DLD1 (cell line): Measurements from ENCODE around the gene FAM78B.

Experiments used
- in situ Hi-C: cut with HindIII; loops from 2 replicates; pipeline ENCODE4 v1.10.0; 2017; ENCODE audit warnings: low sequenced_read_pairs

FAM78B gene, protein sequence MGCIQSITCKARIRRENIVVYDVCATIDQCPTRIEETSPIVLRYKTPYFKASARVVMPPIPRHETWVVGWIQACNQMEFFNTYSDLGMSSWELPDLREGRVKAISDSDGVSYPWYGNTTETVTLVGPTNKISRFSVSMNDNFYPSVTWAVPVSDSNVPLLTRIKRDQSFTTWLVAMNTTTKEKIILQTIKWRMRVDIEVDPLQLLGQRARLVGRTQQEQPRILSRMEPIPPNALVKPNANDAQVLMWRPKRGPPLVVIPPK

DNA sequence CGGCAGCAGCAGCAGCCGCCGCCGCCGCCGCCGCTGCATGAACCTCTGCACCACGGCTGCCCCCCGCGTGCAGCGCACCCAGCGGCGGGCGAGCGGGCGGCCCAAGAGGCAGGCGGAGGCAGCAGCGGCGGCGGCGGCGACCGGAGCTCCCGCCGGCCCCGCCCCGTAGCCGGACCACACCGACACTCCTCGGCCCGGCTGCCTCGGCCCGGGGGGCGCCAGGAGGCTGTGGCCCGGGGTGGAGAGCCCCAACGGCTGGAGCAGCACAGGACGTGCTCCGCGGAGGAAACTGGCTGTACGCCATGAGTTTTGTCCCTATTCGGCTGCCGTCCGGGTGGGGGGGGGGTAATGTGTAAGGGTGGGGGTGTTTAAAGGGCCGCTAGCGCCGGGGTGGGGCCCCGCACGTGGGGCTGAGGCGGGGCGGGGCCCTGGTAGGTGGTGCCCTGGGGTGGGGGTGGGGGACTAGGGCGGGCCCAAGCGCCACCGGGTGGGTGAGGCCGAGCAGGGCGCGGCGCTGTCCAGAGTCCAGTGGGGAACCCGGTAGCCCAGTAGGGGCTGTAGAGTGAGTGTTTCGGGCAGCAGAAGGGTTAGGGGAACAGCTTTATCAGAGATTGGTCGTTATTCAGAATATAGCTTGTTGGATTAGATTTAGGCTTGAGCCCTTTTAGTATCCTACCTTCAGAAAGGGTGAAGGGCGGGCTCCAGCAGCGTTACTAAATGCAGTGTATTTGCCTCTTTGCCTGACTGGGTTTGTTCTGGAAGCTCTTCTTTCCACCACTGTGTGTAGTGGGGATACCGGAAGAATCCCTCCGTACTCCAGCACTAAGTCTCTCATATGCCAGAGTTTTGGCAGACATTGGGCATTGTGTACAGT, at the start of gene FAM78B:
Gene FAM78B, minus strand, starts transcription at position 304 of the 874 bp plus-strand sequence. CDS start 753 bp downstream, outside the sequence.
- in situ Hi-C loops = loop anchor here (25.0 kb wide), 1 partner anchor 205 kb away; no protein-coding TSS in a partner anchor

DNA sequence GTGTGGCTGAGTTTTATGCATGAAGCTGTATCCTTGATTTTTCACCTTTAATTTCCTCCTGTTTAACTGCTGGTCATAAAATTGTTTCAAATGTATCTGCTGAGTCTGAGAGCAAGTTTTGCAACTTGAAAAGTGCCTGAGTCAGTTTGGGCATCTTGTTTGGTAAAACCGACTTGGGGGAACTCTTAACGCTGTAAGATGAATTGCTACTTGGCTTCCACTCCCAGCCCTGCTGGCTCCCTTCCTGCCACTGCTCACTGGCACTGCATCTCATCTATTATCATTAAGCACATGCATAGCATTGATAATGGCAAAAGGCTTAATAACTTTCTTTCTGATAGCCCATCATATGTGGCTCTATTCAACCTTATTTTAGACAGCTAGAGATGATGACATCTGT, 35.7 kb upstream of the FAM78B start:
- in situ Hi-C loops = no loop called here

DNA sequence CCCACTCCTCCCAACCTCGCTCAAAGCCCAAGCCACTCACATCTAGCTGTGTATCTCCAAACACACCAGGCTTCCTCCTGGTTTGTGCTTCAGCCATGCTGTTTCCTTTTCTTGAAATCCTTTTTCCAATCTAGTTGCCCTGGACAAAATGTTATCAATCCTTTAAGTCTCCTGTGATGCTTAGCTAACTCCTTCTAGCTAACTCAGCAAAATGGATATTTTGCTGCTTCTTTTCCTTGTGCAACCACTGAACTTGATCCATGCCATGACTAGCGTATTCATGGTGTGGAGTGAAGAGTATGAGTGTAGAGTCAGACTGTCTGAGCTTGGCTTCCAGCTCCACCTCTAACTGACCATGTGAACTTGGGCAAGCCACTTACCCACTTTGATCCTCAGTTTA, 33.9 kb upstream of the FAM78B start:
- in situ Hi-C loops = no loop called here

DNA sequence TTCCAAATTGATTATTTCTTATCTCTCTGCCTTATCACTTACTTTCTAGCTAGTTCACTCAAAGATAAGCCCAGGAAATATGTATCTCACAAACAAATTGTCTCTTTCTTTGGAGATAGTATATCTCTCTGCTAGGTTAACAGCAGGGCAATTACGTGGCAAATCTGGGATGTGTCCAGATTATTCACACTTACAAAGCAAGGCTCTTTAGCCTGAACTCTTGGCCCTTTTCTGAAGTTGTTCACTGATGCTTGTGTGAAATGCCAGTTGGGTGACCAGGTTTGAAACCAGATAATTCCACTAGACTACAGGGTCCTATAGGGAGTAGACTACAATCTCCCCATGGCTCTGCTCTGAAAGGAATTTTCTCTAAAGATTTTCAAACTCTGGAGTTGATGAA, 30.8 kb upstream of the FAM78B start:
- in situ Hi-C loops = no loop called here

DNA sequence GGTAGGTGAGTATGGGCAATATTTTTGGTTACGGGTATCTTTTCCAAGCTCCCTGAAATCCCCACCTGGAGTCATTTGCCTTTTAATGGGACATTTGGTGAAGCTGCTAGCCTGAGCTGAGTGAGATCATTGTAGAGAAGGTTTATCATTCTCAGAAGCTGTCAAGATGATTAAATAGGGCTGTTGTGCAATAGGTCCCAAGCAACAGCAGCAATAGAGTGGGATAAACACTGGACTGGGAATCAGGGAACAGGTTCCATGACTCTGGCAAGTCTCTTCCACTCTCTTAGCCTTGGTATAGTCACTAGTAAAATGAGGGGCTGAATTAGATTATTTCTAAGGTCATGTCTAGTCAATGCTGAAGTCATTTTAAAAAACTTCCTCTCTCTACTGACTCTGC, 30.3 kb upstream of the FAM78B start:
- in situ Hi-C loops = no loop called here

DNA sequence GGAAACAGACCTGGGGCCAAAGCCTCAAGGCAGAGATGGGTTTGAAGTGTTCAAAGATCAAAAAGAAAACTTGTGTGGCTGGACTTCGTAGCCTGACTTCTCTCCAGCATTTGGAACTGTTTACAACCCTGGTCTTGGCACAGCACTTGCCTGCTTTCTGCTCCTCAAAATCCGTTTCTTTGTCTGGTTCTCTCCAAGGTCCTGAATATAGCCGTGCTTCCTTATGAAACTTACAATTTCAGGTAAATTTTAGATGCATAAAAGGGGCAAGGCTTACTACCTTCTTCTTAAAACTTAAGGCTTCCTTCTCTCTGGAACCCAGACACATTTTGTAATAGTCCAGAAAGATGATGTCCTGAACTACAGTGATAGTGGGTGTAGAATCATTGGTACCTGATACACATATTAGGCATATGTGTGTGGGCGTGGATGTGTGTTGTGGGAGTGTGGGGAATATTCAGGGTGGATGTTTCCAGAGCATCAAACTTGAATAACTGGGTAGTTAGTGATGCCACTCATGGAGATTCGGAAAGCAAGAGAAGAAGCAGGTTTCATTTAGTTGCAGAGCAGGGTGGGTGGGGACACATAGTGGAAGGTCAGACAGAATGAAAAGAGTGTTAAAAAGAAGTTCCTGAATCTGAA, 26.4 kb upstream of the FAM78B start:
- in situ Hi-C loops = no loop called here

DNA sequence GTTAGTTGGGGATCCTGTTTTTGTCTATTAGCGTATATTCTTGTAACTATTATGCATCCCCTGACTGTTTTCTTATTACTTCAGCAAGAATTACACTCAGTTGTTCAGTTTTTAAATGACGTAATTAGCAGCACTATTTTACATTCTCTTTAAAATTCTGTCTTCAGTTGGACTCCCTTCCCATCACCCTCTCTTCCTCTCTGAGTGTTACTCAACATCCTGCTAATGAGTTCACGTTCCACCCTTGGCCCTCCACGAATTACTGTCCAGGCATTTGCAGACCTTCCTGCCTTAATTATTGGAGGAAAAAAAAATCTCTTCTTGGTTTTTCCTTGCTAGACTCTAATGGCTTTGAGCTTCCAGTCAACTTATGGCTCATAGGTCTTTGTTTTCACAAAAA, 23.6 kb upstream of the FAM78B start:
- in situ Hi-C loops = no loop called here

DNA sequence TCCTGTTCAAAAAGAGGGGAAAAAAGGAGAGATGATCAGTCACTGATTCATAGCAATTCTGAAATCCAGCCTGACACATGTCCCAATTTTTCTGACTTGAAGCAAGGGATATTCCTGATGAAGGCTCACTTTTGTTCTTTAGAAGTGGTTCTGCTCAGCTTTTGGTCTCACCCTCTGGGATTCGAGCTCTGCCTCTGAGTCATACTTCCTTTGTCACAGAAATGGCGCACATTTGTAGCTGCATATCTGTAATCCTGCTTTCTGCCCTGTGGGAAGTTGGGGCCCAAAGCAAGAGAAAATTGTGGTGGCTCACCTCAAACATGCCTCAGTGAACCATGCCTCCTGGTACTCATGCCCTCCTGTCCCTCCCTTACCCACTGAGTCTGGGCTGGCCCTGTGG, 22.3 kb upstream of the FAM78B start:
- in situ Hi-C loops = no loop called here

DNA sequence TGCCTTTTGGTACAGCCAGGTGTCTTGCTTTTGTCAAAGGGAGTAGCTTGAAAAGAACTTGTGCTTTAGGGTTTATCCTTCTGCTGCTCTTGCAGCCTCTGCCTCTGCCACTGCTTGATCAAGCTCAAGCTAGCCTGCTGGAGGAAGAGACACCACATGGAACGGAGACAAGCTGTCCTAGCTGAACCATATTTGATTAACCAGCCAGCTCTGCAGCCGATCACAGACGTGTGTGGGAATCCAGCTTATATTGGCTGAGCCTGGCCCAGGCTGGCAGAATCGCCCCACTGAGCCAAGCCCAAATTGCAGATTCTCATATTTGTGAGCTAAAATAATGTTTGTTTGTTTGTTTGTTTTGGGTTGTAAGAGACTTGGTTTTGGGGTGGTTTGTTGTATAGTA, 18.7 kb upstream of the FAM78B start:
- in situ Hi-C loops = no loop called here

DNA sequence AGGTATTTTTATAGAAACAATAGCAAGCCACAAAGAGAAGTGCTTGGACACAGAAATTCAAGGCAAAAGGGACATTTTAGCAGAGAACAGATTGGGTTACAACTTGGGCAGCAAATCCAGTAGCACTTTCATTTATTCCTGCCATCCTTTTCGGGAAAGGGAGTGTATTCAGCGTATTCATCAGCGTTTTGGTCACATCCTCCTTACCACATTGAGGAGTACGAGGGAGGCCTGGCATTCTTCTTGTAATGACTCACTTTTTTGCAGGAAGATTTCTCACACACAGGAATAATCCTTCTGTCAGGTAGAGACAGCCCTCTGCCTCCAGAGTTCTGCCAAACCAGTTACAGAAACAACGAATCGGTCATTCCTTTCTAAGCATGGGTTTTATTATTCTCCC, 18.1 kb upstream of the FAM78B start:
- in situ Hi-C loops = no loop called here

DNA sequence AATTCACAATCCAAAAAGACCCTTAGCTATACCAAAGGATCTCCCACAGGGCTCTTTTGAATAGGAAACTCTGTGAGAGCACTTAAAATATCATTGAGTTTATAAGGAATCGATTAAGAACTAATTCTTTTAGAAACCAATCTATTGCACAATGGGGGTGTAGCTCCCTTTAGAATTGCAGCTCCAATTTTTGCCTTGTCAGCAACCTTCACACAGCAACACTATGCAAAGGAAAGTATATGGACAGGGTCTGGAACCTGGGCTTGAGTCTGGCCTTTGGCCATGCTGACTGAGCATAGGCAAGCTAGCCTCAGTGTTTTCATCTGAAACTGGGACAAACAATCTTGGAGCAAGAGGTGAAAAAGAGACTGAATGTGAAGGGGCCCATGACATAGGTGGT, 17.2 kb upstream of the FAM78B start:
- in situ Hi-C loops = no loop called here

DNA sequence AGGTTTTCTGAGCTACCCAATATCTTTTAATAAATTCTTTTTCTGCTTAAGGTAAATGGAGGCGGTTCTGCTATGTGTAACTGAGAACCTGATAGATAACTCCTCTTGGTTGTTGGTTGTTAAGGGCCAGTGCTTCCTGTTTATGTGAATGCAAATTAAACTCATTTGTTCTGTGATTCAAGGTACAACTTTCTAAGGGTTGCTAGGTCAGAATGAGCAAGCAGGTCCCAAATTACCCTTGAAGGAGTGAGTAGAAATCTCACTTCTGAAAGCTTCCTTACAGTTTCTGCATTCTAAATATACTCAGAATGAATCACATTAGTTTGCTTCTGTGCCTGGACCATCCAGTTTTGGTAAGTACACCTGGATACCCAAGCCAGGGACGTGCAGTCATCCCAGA, 15.5 kb upstream of the FAM78B start:
- in situ Hi-C loops = no loop called here

DNA sequence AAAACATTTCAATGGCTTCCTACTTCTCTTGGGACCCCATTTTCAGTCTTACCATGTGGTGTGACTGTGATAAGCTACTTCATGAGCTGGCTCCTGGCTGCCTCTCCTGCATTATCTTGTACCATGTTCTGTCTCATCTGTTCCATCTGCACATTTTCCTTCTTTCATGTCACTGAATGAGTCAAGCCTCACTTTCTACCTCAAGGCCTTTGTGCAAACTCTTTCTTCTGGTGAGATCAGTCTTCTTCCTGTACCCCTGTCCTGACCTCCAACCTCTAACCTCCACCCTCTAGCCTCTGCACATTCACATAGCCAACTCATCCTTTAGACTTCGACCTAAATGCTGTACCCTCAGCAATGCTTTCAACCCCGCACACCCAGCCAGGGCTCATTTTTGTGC, 9.6 kb upstream of the FAM78B start:
- in situ Hi-C loops = no loop called here

DNA sequence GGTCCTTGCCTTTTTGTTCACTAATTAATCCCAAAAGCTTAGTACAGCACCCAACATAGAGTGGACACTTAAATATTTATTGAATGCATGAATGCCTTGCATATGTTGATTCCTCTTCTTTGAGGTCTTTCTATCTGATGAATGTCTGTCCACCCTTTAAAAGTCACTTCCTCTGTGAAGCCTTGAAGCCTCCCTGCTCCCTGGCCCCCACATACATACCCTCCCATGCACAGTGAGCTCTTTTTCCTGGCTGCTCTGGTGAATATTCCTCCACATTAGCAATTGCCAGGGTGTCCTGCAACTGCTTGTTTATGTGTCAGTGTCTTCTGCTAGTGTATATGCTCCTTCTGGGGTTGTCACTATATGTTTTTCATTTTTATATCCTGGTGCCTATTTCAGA, 8.2 kb upstream of the FAM78B start:
- in situ Hi-C loops = no loop called here

DNA sequence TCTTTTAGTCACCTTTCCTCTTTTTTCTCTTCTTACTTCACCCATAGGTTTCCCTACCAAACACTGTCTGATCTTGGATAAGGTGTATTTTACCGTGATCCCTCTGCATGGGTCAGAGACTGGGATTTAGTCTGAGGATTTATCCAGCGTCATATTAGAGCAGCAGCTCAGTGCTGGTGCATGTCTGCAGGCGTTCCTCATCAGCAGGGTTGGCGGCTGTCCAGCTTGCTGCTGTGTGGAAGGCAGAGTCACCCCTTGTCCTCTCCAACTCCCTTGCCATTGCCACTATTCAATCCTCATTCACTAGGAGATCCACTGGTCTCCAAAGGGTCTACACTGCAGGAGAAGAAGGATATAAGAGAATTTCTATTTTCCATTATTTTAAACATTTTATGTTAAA, 7.3 kb upstream of the FAM78B start:
- in situ Hi-C loops = loop anchor here (25.0 kb wide), 1 partner anchor 212 kb away; no protein-coding TSS in a partner anchor

DNA sequence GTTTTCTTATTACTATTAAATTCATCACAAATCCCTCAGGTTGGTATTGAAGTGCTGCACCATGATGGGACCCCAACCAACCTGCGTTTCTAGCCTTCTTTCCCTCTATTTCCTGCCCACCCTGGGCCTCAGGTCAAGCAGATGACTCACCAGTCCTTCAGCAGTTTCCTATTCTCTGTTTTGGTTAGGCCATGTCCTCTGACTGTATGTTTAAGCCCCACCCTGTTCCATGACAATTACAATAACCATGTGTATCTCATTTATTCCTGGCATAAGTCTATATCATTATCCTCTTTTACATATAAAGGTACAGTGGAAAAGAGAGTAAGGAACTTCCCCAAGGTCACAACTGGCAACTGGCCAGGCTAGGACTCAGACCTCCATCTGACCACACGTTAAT, 5.3 kb upstream of the FAM78B start:
- in situ Hi-C loops = loop anchor here (25.0 kb wide), 1 partner anchor 210 kb away; no protein-coding TSS in a partner anchor

DNA sequence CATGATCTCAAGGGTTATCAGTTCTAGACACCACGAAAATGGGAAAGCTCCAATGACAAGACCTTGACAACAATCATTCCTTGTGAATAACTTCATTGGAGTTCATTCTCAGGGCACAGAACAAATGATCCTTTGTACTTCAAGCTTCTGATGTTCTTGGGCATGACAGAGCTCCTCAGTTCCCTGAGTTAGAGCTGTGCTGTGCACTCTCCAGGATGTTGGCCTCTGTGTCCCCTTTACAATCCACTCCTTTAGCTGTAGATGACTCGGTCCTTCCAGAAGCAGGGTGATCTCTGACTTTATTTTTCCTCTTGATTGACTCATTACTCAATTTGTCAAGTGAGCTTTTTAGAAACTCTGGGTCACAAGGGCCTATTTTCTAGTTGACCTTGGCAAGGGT, 3.9 kb upstream of the FAM78B start:
- in situ Hi-C loops = loop anchor here (25.0 kb wide), 1 partner anchor 208 kb away; no protein-coding TSS in a partner anchor

DNA sequence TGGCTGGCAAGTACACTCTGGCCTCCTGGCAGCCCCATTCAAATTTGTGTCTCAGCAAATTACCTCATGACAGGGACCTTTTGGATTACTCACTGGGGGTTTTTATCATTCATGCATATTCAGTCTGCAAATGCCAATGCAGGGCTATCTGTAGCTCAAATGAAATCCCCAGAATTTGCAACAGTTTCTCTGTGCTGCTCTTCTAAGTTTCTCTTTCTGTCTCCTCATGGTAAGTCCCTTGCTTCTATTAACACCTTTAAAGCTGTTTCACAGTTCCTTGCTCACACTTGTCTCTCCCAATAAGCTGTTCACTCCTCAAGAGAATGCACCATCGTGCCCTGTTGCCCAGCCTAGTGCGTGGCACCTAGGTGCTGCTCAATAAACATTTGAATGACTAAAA, 3.3 kb upstream of the FAM78B start:
- in situ Hi-C loops = loop anchor here (25.0 kb wide), 1 partner anchor 208 kb away; no protein-coding TSS in a partner anchor

DNA sequence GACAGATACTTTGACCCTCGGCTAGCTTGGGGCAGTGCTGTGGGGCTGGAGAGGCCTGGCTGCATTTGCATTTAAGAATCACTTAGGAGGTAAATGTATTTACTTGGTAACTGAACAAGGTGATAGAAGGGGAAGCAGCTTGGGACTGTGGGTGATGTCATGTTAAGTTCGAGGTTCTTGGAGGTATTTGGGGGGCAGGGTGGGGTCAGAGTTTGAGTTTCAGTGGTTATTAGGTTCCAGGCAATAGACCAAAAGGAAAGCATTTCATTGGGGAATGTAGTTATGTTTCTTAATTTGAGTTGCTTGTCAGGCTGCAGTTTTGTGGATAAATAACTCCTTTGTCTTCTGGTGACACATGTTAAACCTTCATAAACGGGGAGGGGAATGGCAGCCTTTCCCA, 2.4 kb upstream of the FAM78B start:
- in situ Hi-C loops = loop anchor here (25.0 kb wide), 1 partner anchor 207 kb away; no protein-coding TSS in a partner anchor

DNA sequence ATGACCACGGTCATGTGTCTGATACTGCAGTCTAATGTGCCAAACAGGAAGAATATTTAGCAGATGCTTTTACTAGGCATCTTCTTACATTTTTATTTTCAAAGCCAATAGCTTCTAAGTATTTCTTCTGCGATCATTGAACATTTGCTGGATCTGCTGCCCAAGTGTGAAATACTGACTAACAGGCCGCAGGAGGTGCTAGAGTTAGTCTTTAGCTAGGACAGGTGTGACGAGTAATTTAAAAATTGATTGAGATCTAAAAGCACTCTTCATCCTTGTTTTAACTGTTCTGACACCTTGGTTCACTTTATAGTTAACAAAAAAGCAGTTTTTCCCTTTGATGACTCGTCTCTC, 748 bp upstream of the FAM78B start:
- in situ Hi-C loops = loop anchor here (25.0 kb wide), 1 partner anchor 205 kb away; no protein-coding TSS in a partner anchor

DNA sequence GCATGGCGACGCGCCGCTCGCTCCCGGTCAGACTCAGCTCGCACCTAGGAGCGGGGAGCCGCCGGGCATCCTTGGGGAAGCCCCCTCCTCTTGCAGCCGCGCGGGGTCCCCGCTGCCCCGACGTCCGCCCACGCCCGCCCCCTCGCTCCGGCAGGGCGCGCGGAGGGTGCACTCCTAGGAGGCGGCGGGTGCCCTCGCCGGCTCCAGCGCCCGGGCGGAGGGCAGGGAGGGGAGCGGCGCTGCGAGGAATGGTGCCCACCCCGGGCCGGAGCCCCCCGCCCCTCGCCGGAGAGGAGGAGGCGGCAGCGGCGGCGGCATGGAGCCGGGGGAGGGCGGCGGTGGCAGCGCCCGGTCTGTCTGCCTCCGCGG, 488 bp downstream of the FAM78B start:
- in situ Hi-C loops = loop anchor here (25.0 kb wide), 1 partner anchor 204 kb away; no protein-coding TSS in a partner anchor
